DMS53 treated with DMSO at 0.1 percent for 48 hours (cell line): ENCODE results near the gene OR2T11.
"Not testable (repeated sequence)": the region's sequence is repeated elsewhere in the genome, so short reads cannot be mapped to it uniquely, and the experiment has no call there.

Source experiments
- DNase-seq: peaks from one replicate; lab custom pipeline; 2025; ENCODE audit not compliant: unreplicated experiment; lab: John Stamatoyannopoulos, UW

OR2T11 gene

DNA sequence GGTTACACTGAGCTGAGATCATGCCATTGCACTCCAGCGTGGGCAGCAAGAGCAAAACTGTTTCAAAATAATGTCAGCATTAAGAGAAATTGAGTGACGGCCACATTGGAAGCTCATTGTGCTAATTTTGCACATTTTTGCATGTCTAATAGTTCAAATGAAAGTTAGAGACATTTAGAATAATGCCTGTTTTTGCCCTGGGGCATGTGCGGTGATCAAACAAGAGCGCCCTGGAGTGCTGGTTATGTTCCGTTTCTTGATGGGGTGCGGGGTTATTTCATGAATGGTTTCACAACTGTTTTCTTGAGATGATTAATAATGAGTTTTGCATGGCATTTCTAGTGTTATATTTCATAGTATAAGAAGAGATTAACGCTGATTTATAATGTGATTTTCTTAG, 13.1 kb downstream of the OR2T11 start:
- no peak for DNase-seq

DNA sequence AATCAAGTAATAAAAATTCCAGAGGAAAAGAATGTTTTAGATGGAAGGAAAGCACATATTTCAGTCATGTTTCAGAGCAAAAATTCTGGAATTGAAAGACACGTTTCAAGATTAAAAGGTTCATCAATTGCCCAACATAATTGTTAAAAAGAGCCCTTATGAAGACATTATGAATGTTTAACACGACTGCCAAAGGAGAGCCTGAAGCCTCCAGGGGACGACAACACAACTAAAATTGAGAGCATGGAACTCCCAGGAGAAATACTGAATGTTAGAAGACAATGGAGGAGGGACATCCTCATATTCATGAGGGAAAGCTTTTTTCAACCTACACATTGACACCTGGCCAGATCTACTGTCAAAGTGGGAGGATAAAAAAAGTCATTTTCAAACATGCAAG, 16.0 kb downstream of the OR2T11 start:
- peak; percentile 40 for DNase-seq

DNA sequence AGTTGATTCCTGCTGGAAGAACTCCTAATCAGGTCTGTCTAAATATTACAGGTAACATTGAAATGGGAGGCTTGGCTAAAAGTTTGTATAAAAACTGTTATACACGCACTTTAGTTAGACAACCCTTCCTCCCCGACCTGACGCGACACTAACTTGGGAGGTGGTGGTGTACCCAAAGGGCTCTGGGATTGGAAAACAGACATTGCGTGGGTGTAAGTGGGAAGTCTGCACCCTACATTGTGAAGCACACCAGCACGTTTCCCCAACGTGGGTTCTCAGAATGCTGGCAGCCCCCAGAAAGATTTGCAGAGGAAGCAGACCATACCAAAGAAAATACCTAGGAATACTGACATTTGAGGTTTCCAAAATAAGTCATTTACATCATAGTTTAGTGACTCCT, 16.8 kb downstream of the OR2T11 start:
- no peak for DNase-seq

DNA sequence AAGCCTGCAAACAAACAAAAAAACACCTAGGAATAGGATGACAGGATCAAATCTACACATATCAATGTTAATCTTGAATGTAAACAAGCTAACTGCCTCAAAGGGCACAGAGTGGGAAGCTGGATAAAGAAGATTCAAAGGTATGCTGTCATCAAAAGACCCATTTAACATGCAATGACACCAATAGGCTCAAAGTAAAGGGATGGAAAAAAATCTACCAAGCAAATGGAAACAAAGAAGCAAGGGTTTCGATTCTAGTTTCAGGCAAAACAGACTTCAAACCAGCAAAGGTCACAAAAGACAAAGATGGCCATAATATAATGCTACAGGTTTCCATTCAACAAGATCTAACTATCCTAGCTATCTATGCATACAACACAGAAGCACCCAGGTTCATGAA, 21.1 kb downstream of the OR2T11 start:
- DNase-seq: no peak

DNA sequence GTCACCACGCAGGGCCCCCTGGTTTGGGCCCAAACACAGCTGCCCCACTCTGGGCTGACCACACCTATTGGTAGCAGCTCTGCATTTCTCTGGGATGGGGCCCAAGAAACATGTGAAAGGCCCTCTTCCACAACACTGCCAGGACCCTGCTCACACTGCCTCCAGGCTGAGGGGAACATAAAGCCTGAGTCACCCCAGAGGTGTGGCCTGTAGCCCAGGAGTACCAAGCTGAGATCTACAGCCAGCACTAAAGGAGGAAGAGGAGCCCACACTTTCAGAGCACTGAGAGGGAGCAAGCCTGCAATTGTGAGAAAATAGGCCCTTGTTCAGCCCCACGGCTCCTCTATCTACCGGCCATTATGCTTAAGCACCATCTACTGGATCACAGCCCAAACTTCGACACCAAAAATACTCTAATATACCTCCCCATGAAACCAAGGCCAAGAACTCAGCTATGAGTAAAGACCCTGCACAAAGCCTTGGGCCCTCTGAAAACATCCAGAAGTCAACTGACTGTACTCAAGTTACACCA, 22.9 kb downstream of the OR2T11 start:
- no peak for DNase-seq

DNA sequence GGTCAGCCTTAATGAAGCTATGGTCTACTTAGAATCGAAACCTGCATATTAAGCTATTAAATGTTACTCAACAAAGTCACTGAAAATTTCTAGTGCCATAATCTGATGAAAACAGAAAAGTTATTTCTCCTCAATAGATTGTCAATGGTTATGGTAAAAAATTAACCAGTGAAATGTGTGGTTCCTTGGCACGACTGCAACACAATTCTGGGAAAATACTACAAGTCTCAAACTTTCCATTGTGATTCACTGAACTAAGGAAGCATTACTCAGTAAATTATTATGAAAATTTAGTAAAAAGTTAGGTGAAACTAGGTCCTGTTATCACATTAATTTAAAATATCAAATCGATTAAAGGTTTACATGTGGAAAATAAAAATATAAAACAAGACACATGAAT, 24.6 kb downstream of the OR2T11 start:
- no peak for DNase-seq

DNA sequence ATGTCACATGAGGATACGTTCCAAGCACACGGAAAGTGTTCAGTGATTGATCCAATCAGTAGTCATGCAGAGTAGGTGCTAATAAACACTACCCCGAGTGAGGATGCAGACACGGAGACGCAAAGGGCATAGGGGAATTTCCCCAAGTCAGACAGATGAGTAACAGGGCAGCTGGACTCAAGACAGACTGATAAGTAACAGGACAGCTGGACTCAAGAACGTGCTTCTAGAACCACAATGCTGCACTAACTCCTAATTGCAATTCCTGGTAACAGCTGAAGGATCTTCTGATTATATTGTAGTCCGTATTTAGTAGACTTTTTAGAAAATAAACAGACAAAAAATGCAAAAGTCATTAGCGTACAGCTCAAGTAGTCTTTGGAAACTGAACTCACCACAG, 35.5 kb downstream of the OR2T11 start:
- no peak for DNase-seq

DNA sequence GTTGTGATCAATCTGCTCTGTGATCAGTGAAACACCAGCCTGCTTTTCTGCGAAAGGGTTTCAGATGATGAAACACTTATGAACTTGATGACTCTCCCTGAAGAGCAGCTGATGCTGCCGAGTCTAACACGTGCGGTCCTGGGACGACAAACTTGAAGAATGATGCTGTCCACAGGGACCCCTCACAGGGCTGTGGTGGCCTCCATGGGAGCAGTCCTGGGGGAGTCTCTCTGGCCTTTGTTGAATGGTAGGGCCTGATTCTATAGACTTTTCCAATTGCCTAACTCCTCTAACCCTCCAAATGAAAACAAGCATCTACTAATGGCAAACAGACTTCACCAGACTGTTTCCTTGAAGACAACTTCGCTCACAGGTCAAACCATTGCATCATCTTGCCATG, 37.3 kb downstream of the OR2T11 start, which contains the start of gene OR2T10:
OR2T10 (minus strand) TSS at position 112 of the 400 bp plus-strand sequence. CDS start 3,932 bp downstream, outside the sequence.
- DNase-seq: no peak

DNA sequence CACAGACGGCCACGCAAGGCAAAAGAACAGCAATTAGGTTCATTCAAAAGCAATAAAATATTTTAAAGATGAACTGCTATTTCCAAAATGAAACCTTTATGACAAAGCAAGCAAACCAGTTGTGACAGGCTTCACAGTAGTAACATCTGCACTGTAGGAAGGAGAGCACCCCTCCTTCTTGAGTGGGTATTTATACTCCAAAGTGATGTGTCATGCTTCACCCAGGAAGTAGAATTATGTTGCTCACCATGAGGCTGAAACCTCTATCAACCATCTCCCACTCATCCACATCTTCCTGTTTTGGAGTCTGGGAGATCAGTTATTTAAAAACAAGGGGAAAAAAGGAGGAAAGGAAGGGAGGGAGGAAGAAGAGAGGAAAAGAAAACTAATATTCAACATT, 38.3 kb downstream of the OR2T11 start:
- peak; percentile 31 for DNase-seq

DNA sequence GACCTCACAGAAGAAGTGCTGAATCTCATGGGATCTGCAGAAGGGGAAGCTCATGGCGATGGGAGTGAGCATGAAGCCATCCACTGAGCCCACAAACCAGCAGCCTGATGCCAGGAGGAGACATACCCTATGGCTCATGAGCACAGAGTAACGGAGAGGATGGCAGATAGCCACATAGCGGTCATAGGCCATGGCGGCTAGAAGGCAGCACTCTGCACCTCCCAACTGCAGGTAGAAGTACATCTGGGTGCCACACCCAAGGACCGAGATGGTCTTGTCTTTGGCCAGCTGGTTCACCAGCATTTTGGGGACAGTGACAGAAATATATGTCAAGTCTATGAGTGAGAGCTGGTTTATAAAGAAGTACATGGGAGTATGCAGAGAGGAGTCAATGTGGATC, 41.7 kb downstream of the OR2T11 start:
- no peak for DNase-seq

DNA sequence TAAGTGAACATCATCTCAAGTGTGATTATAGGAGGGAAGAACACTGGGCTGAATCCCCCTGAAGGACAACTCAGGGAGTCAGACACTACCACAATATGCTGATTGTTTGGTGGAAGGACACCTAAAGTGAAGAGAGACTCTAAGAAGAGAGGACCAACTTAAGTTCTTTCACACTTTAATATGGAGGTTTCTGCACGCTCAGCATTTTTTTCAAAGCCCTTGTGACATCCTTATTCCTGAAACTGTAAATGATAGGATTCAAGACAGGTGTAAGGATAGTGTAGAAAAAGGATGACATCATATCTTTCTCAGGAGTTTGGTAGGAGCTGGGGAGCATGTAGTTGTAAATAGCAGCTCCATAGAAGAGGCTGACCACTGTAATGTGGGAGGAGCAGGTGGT, 42.2 kb downstream of the OR2T11 start:
- no peak for DNase-seq

DNA sequence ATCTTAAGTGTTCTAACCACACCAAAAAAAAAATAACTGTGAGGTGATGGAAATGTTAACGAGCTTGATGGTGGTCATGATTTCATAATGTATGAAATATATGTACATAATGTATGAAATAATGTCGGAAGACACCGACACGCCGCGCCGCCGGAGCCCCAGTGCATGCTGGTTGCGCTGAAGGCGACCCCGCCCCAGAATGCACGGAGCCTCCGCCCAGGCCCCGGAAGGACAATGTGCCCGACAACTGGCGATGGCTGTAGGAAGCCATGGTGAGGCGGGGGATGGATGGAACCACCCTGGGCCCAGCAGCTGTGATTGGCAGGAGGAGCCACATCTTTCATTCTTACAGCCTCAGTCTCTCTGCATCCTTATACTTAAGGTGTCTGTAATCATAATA, 44.8 kb downstream of the OR2T11 start:
- DNase-seq: no peak

DNA sequence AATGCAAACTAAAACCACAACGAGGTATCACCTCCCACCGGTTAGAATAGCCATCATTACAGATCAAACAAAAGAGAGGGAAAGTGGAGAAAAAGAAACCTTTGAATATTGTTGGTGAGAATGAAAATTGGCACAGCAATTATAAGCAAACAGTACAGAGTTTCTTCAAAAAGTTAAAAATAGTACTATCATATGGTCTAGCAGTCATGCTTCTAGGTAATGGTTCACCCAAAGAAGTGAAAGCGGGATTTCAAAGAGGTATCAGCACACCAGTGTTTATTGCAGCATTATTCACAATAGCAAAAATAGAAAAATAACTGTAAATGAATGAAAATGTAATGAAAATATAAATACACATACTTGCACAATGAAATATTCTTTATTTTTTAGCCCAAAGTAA, 45.6 kb downstream of the OR2T11 start:
- no peak for DNase-seq

DNA sequence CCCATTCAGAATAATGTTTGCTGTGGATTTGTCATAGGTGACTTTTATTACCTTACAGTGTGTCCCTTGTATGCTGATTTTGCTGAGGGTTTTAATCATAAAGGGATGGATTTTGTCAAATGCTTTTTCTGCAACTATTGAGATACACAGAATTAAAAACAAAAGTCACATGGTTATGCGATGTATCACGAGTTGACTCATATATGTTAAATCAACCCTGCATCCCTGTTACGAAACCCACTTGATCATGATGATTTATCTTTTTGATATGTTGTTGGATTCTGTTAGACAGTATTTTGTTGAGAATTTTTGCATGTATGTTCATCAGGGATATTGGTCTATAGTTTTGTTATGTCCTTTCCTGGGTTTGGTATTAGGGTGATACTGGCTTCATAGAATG, 49.6 kb downstream of the OR2T11 start:
- no peak for DNase-seq

DNA sequence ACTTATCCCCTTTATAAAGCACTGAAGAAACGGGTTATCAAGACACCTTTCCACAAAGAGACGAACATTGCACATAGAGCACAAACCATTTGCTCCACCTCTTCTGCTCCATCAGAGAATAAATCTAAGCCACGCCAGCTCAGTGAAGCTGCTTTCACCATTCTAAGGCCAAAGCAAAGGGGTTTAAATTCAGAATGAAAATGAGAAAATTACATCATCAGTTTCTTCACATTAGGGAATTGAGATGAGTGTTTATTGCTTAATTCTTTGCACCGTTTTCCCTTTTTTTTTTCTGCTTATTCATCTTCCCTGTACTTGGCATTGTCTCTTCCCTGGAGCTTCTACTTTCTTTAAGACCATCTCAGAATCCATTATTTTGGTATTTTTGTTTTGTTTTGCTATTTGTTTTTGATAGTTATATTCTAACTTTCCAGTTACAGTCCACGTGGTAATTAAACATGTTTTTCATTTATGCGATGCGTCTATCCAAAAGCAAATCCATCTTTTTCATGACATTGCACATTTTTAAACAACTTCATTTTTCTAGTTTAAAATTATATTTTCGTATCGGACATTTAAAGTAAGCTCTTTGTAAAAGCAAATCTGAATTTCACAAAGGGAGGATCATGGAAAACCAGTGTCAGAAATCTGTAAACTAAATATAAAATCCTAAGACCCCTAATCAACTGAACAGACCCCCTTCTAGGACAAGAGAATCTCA, 58.5 kb downstream of the OR2T11 start:
- no peak for DNase-seq

DNA sequence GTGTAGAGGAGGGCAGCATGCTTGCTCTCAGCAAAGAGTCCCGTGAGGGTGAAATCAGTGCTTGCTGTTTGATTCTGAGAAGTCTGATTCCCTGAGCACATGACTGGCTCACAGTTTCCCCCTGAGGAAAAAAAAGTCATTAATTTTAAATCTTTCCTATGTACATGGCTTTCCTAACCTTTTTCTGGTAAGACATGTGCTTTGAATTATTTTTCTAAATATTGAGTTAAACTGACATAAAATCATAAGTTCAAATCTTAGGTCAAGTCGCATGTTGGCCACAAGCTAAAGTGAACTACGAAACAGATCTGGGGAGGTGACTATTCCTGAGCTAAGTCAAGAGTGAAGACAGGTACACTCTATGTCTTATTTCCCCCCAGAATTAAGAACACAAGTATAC, 60.2 kb downstream of the OR2T11 start, which contains the start of gene OR2T34:
OR2T34 (minus strand) TSS at position 101 of the 400 bp plus-strand sequence; CDS start at position 101, 0 bp downstream.
- not testable (repeated sequence) for DNase-seq

DNA sequence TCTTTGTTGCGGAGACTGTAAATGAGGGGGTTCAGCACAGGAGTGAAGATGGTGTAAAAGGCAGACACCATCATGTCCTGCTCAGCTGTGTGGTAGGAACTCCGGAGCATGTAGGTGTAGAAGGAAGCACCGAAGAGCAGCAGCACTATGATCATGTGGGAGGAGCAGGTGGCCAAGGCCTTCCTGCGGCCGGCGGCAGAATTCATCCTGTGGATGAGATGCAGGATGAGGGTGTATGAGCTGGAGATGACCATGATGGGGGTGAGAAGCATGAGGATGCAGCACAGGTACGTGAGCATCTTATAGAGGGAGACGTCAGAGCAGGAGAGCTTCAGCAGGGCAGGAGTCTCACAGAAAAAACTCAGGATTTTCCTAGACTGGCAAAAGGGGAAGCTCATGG, 61.0 kb downstream of the OR2T11 start:
- DNase-seq: not testable (repeated sequence)
